Brain microvascular endothelial cell (primary cell): Measurements from ENCODE around the gene FSTL4.

Experiments used
- DNase-seq: peaks from one replicate; pipeline ENCODE4 v3.0.0-alpha.2; 2020
- H3K27ac ChIP-seq: fragments of 250-450 bp; sonication (Bioruptor Pico); 2 replicates; pipeline ENCODE4 v1.5.1; 2020; ENCODE audit warnings: mild to moderate bottlenecking, moderate library complexity
- H3K27me3 ChIP-seq: fragments of 250-450 bp; sonication (Bioruptor Pico); replicated peaks from 2 replicates; pipeline ENCODE4 v1.5.1; 2020; ENCODE audit warnings: mild to moderate bottlenecking
- H3K36me3 ChIP-seq: fragments of 250-450 bp; sonication (Bioruptor Pico); replicated peaks from 2 replicates; pipeline ENCODE4 v1.5.1; 2020; ENCODE audit warnings: mild to moderate bottlenecking
- H3K4me3 ChIP-seq: 2 replicates; pipeline ENCODE4 v1.5.1; 2011; ENCODE audit warnings: low read depth, mild to moderate bottlenecking, control low read depth, low read length, moderate library complexity
- CTCF ChIP-seq: IDR thresholded peaks from 2 replicates; pipeline ENCODE4 v1.5.1; 2011; ENCODE audit warnings: low read depth, mild to moderate bottlenecking, moderate library complexity, low read length, control low read depth, inconsistent platforms; ENCODE audit errors: missing control alignments
- in situ Hi-C: cut with HindIII; loops from 2 replicates; pipeline ENCODE4 v1.10.0; 2017; ENCODE audit warnings: low sequenced_read_pairs, low pct_ligation_motif_present

Gene FSTL4

GRCh38 chr5:133420440-133421301 is 191.7 kb downstream of the FSTL4 start:
- in situ Hi-C loops = no loop called here
- no peaks in the 10 kb centered on the region for H3K27me3 ChIP-seq
- no peak for TF ChIP-seq CTCF
- H3K4me3 ChIP-seq = no peak overlapping the region
- H3K27ac ChIP-seq = no peak overlapping the region
- no peak for DNase-seq
- H3K36me3 ChIP-seq = no peaks in the 10 kb centered on the region

GRCh38 chr5:133415906-133416305 is 196.4 kb downstream of the FSTL4 start:
- Histone ChIP-seq H3K4me3 (no peak overlapping the region), H3K36me3 (no peaks in the 10 kb centered on the region), H3K27ac (no peak overlapping the region), H3K27me3 (no peaks in the 10 kb centered on the region)
- in situ Hi-C loops = no loop called here
- DNase-seq = no peak
- TF ChIP-seq CTCF = no peak

GRCh38 chr5:133415506-133415905 is 196.8 kb downstream of the FSTL4 start:
- no peaks in the 10 kb centered on the region for H3K27me3 ChIP-seq
- no peaks in the 10 kb centered on the region for H3K36me3 ChIP-seq
- TF ChIP-seq CTCF = no peak
- in situ Hi-C loops = no loop called here
- DNase-seq = no peak
- no peak overlapping the region for H3K27ac ChIP-seq
- H3K4me3 ChIP-seq = no peak overlapping the region

GRCh38 chr5:133412661-133413060 is 199.7 kb downstream of the FSTL4 start:
- Histone ChIP-seq H3K27me3 (no peaks in the 10 kb centered on the region), H3K4me3 (no peak overlapping the region), H3K27ac (no peak overlapping the region), H3K36me3 (no peaks in the 10 kb centered on the region)
- no peak for DNase-seq
- no peak for TF ChIP-seq CTCF
- in situ Hi-C loops = no loop called here

- Histone ChIP-seq H3K4me3 (no peak overlapping the region), H3K27me3 (no peaks in the 10 kb centered on the region), H3K27ac (no peak overlapping the region), H3K36me3 (no peaks in the 10 kb centered on the region)
- TF ChIP-seq CTCF = no peak
- in situ Hi-C loops = no loop called here
- DNase-seq = no peak
These were observed 202.0 kb downstream of the FSTL4 start for GRCh38 chr5:133410335-133410828.
